Activated CD8-positive, alpha-beta T cell treated with anti-CD3 and anti-CD28 coated beads, Interleukin-2, amount 10 ng/mL, durations not matched to agents 7 days and 5 days (primary cell): ENCODE data around the gene DSTN. TPM values are rescaled to one million over a fixed set of nuclear protein-coding genes. Genes with fewer than 3 reads are reported as not detected.

Source experiments
- ATAC-seq: fragments of 150-1000 bp; cut with Tn5 transposase; one replicate; pipeline ENCODE4 v1.10.0; 2021; ENCODE audit warnings: moderate library complexity
- CTCF ChIA-PET: fragments of 350-600 bp; sonication (Branson Sonifier 250); formaldehyde crosslinking; loops from one replicate; lab custom pipeline; 2021; ENCODE audit warnings: antibody characterized with exemption; lab: Charles Lee
- POLR2A ChIA-PET: fragments of 350-600 bp; sonication (Branson Sonifier 250); formaldehyde crosslinking; loops from one replicate; lab custom pipeline; 2021; ENCODE audit warnings: antibody characterized with exemption; lab: Charles Lee
- DNase-seq: peaks from one replicate; pipeline ENCODE4 v3.0.0-alpha.2; 2020
- H3K27ac Mint-ChIP-seq: one replicate; pipeline ENCODE4 v1.8.0; 2021; ENCODE audit warnings: mild to moderate bottlenecking, mixed read lengths
- H3K27me3 Mint-ChIP-seq: one replicate; pipeline ENCODE4 v1.8.0; 2021; ENCODE audit warnings: low read depth, mixed read lengths
- H3K36me3 Mint-ChIP-seq: one replicate; pipeline ENCODE4 v1.8.0; 2021; ENCODE audit warnings: low read depth, mixed read lengths
- H3K4me1 Mint-ChIP-seq: one replicate; pipeline ENCODE4 v1.8.0; 2021; ENCODE audit warnings: low read depth, mixed read lengths
- H3K4me3 Mint-ChIP-seq: one replicate; pipeline ENCODE4 v1.8.0; 2021; ENCODE audit warnings: mild to moderate bottlenecking, mixed read lengths
- H3K9me3 Mint-ChIP-seq: one replicate; pipeline ENCODE4 v1.8.0; 2022; ENCODE audit warnings: mixed read lengths; ENCODE audit not compliant: insufficient read depth
- total RNA-seq, 2 experiments: library from RNA; stranded (reverse); gene quantifications; one replicate each; pipeline ENCODE4 v1.2.3, GENCODE V29; 2021

DSTN gene
- total RNA-seq, 2 experiments from 2014 or later = 59.0 to 63.6 TPM

- DNase-seq = no peak
- ChIA-PET POLR2A (interaction anchor here (0.8 kb wide), 1 partner anchor 9 kb away, joined by 3 read pairs; no protein-coding TSS in a partner anchor), CTCF (interaction anchor here (1.0 kb wide), 1 partner anchor 83 kb away, joined by 3 read pairs; no protein-coding TSS in a partner anchor)
- no peaks in the 10 kb centered on the region for H3K27me3 Mint-ChIP-seq
- H3K36me3 Mint-ChIP-seq = peaks cover 27% of the 10 kb centered on the region
- no peaks in the 10 kb centered on the region for H3K9me3 Mint-ChIP-seq
- peaks cover 5% of the 10 kb centered on the region for H3K4me1 Mint-ChIP-seq
- no peak for ATAC-seq
- H3K4me3 Mint-ChIP-seq = no peak overlapping the region
- H3K27ac Mint-ChIP-seq = no peak overlapping the region
These were observed 49.6 kb downstream of the DSTN start for GRCh38 chr20:17619351-17620093.

- Mint-ChIP-seq H3K27me3 (no peaks in the 10 kb centered on the region), H3K4me1 (peaks cover 3% of the 10 kb centered on the region), H3K4me3 (no peak overlapping the region), H3K9me3 (no peaks in the 10 kb centered on the region), H3K27ac (no peak overlapping the region), H3K36me3 (peaks cover 24% of the 10 kb centered on the region)
- DNase-seq = no peak
- ChIA-PET CTCF (interaction anchor here (1.0 kb wide), 1 partner anchor 84 kb away, joined by 3 read pairs; no protein-coding TSS in a partner anchor), POLR2A (interaction anchor here (0.8 to 1.5 kb wide), 3 partner anchors 10 to 114 kb away, joined by 3 read pairs; no protein-coding TSS in a partner anchor)
- ATAC-seq = no peak
These were observed 50.7 kb downstream of the DSTN start for GRCh38 chr20:17620371-17621228.

GRCh38 chr20:17621229-17621968, 51.5 kb downstream of the DSTN start:
- H3K4me1 Mint-ChIP-seq = peaks cover 3% of the 10 kb centered on the region
- DNase-seq = no peak

GRCh38 chr20:17622086-17622850, 52.4 kb downstream of the DSTN start:
- DNase-seq (no peak), ATAC-seq (no peak)
- CTCF ChIA-PET = interaction anchor here (1.3 to 1.7 kb wide), 3 partner anchors 27 to 276 kb away, joined by 3 to 5 read pairs (median 4); no protein-coding TSS in a partner anchor
- no peaks in the 10 kb centered on the region for H3K9me3 Mint-ChIP-seq
- no peaks in the 10 kb centered on the region for H3K4me1 Mint-ChIP-seq
- H3K4me3 Mint-ChIP-seq = no peak overlapping the region
- no peaks in the 10 kb centered on the region for H3K27me3 Mint-ChIP-seq
- peaks cover 24% of the 10 kb centered on the region for H3K36me3 Mint-ChIP-seq
- H3K27ac Mint-ChIP-seq = no peak overlapping the region
- POLR2A ChIA-PET = interaction anchor here (1.5 kb wide), 1 partner anchor 12 kb away, joined by 3 read pairs; no protein-coding TSS in a partner anchor

More at GRCh38 chr20:17621229-17621968, 51.5 kb downstream of the DSTN start:
- CTCF ChIA-PET = no interaction called here
- POLR2A ChIA-PET = interaction anchor here (1.1 to 1.5 kb wide), 2 partner anchors 11 to 115 kb away, joined by 3 read pairs; no protein-coding TSS in a partner anchor
- Mint-ChIP-seq H3K9me3 (no peaks in the 10 kb centered on the region), H3K36me3 (peaks cover 24% of the 10 kb centered on the region), H3K27ac (no peak overlapping the region), H3K27me3 (no peaks in the 10 kb centered on the region), H3K4me3 (no peak overlapping the region)
- no peak for ATAC-seq

GRCh38 chr20:17622851-17623508, 53.1 kb downstream of the DSTN start:
- DNase-seq (no peak), ATAC-seq (no peak)
- Mint-ChIP-seq H3K27ac (no peak overlapping the region), H3K36me3 (peaks cover 24% of the 10 kb centered on the region), H3K4me3 (no peak overlapping the region), H3K4me1 (no peaks in the 10 kb centered on the region), H3K9me3 (no peaks in the 10 kb centered on the region), H3K27me3 (no peaks in the 10 kb centered on the region)
- CTCF ChIA-PET = interaction anchor here (1.3 to 1.7 kb wide), 3 partner anchors 26 to 275 kb away, joined by 3 to 5 read pairs (median 4); no protein-coding TSS in a partner anchor
- POLR2A ChIA-PET = no interaction called here

DNA sequence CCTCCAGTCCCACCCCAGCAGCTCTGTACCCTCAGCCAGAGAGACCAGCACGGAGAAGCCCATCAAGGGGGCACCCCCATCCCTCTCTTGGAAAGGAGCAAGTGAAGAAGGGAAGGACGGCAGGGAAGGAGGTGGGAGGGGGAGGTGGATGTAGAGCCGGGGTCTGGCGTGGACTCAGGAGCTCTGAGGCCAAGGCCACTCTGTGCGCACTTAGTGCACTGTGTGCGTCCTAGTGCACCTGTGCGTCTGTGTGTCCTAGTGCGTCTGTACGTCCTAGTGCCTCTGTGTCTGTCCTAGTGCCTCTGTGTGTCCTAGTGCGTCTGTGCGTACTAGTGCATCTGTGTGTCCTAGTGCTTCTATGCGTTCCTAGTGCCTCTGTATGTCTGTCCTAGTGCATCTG, 54.2 kb downstream of the DSTN start:
- DNase-seq (no peak), ATAC-seq (no peak)
- Mint-ChIP-seq H3K27me3 (no peaks in the 10 kb centered on the region), H3K27ac (no peak overlapping the region), H3K4me3 (no peak overlapping the region), H3K36me3 (peaks cover 20% of the 10 kb centered on the region), H3K4me1 (no peaks in the 10 kb centered on the region), H3K9me3 (no peaks in the 10 kb centered on the region)
- POLR2A ChIA-PET = no interaction called here
- CTCF ChIA-PET = no interaction called here

GRCh38 chr20:17624551-17625245, 54.8 kb downstream of the DSTN start:
- CTCF ChIA-PET = interaction anchor here (1.3 kb wide), 1 partner anchor 14 kb away, joined by 4 read pairs; no protein-coding TSS in a partner anchor

GRCh38 chr20:17625246-17626051, 55.6 kb downstream of the DSTN start:
- ATAC-seq (no peak), DNase-seq (no peak)
- Mint-ChIP-seq H3K4me1 (no peaks in the 10 kb centered on the region), H3K27me3 (no peaks in the 10 kb centered on the region), H3K27ac (no peak overlapping the region), H3K9me3 (no peaks in the 10 kb centered on the region), H3K4me3 (no peak overlapping the region), H3K36me3 (peaks cover 16% of the 10 kb centered on the region)
- CTCF ChIA-PET = interaction anchor here (1.3 kb wide), 1 partner anchor 15 kb away, joined by 4 read pairs; no protein-coding TSS in a partner anchor
- POLR2A ChIA-PET = no interaction called here

More at GRCh38 chr20:17624551-17625245, 54.8 kb downstream of the DSTN start:
- Mint-ChIP-seq H3K4me3 (no peak overlapping the region), H3K4me1 (no peaks in the 10 kb centered on the region), H3K9me3 (no peaks in the 10 kb centered on the region), H3K36me3 (peaks cover 16% of the 10 kb centered on the region), H3K27ac (no peak overlapping the region), H3K27me3 (no peaks in the 10 kb centered on the region)
- DNase-seq = no peak
- no peak for ATAC-seq
- POLR2A ChIA-PET = no interaction called here

DNA sequence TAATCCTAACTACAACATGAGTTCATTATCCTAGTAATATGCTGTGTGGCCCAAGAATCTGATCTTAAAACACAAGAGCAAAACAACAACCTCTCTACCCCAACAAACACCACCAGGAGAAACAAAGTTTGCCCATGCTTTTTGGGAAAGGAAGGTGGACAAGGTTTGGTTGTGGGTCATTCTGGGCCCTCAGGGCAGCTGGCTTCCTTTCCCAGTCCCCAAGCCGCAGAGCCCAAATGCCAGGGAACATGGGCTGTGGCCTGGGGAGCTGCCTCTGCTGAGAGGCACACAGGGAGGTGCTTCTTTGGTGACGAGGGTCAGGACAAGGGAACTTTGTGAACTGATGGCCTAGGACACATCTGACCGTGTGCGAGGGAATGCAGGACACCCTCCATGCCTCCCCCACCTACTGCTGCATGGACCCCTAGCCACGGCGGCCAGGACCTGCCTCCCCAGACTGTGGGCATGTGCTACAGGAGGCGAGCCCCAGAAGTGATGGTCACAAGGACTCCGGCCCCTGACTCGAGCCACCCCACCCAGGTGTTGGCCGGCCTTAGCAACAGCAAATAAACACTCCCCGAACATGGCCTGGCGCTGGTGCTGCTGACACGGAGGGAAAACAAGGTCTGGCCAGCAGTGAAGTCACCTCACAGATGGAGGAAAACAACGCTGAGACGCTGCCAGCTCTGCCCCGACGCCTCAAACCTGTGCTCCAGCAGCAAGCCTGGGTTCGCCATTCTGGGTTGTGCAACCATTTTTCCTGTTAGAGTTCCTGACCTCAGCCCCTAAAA, 56.5 kb downstream of the DSTN start:
- ChIA-PET POLR2A (no interaction called here), CTCF (interaction anchor here (1.3 kb wide), 1 partner anchor 16 kb away, joined by 4 read pairs; no protein-coding TSS in a partner anchor)
- no peak overlapping the region for H3K27ac Mint-ChIP-seq
- H3K9me3 Mint-ChIP-seq = no peaks in the 10 kb centered on the region
- no peak overlapping the region for H3K4me3 Mint-ChIP-seq
- DNase-seq = no peak
- no peaks in the 10 kb centered on the region for H3K4me1 Mint-ChIP-seq
- ATAC-seq = no peak
- peaks cover 15% of the 10 kb centered on the region for H3K36me3 Mint-ChIP-seq
- H3K27me3 Mint-ChIP-seq = no peaks in the 10 kb centered on the region
